Activated T-cell treated with anti-CD3 and anti-CD28 coated beads, Interleukin-2, amount 50 U/mL, for 24 hours (primary cell): ENCODE data around the gene ZNF521.
"Not testable (repeated sequence)": the region's sequence is repeated elsewhere in the genome, so short reads cannot be mapped to it uniquely, and the experiment has no call there.

Source experiments
- DNase-seq: peaks from one replicate; pipeline ENCODE4 v3.0.0-alpha.2; 2020
- H3K27ac Mint-ChIP-seq: 2 replicates; pipeline ENCODE4 v1.8.0; 2020; ENCODE audit warnings: mild to moderate bottlenecking, mixed read lengths
- H3K27me3 Mint-ChIP-seq: 2 replicates; pipeline ENCODE4 v1.8.0; 2020; ENCODE audit warnings: mixed read lengths
- H3K36me3 Mint-ChIP-seq: 2 replicates; pipeline ENCODE4 v1.8.0; 2020; ENCODE audit warnings: low read depth, mixed read lengths
- H3K4me1 Mint-ChIP-seq: 2 replicates; pipeline ENCODE4 v1.8.0; 2020; ENCODE audit warnings: low read depth, mixed read lengths
- H3K4me3 Mint-ChIP-seq: 2 replicates; pipeline ENCODE4 v1.8.0; 2020; ENCODE audit warnings: mild to moderate bottlenecking, moderate library complexity, mixed read lengths
- H3K9me3 Mint-ChIP-seq: 2 replicates; pipeline ENCODE4 v1.8.0; 2020; ENCODE audit warnings: mixed read lengths

ZNF521 gene

DNA sequence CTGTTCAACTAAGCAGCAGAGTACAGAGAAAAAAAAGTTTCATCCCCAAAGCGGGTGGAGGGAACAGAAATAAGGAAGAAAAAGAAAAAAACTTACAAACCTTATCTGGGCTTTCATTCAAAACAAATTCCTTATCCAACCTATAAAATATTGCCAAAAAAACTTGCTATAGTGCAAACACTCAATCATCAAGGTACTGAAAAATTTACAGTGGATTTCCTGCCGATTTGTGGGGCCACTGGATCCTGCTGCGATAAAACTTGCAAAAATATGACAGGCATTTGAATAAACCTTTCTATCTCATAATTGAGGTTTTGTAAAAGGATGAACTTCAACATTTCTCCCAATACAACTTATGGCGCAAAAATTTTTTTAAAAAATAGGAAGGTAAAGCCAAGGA lies 77.0 kb downstream of the ZNF521 start:
- Mint-ChIP-seq H3K4me3 (no peak overlapping the region), H3K9me3 (peaks cover 5% of the 10 kb centered on the region), H3K36me3 (no peaks in the 10 kb centered on the region), H3K4me1 (no peaks in the 10 kb centered on the region), H3K27ac (no peak overlapping the region), H3K27me3 (peaks cover 5% of the 10 kb centered on the region)
- no peak for DNase-seq

GRCh38 chr18:25266931-25267527 lies 84.9 kb downstream of the ZNF521 start:
- not testable (repeated sequence) for H3K4me1 Mint-ChIP-seq, H3K36me3 Mint-ChIP-seq, H3K4me3 Mint-ChIP-seq, H3K27me3 Mint-ChIP-seq, H3K27ac Mint-ChIP-seq, DNase-seq, H3K9me3 Mint-ChIP-seq

- no peaks in the 10 kb centered on the region for H3K36me3 Mint-ChIP-seq
- no peak overlapping the region for H3K27ac Mint-ChIP-seq
- no peaks in the 10 kb centered on the region for H3K9me3 Mint-ChIP-seq
- H3K27me3 Mint-ChIP-seq = peaks cover 4% of the 10 kb centered on the region
- no peak overlapping the region for H3K4me3 Mint-ChIP-seq
- no peak for DNase-seq
- H3K4me1 Mint-ChIP-seq = no peaks in the 10 kb centered on the region
These were observed 89.0 kb downstream of the ZNF521 start for GRCh38 chr18:25262920-25263319.

GRCh38 chr18:25261768-25262167 lies 90.2 kb downstream of the ZNF521 start:
- no peaks in the 10 kb centered on the region for H3K36me3 Mint-ChIP-seq
- DNase-seq = no peak
- peaks cover 4% of the 10 kb centered on the region for H3K27me3 Mint-ChIP-seq
- H3K4me1 Mint-ChIP-seq = peaks cover 3% of the 10 kb centered on the region
- no peak overlapping the region for H3K27ac Mint-ChIP-seq
- no peaks in the 10 kb centered on the region for H3K9me3 Mint-ChIP-seq
- no peak overlapping the region for H3K4me3 Mint-ChIP-seq

GRCh38 chr18:25256439-25256838 lies 95.5 kb downstream of the ZNF521 start:
- Mint-ChIP-seq H3K4me3 (no peak overlapping the region), H3K4me1 (peaks cover 6% of the 10 kb centered on the region), H3K36me3 (no peaks in the 10 kb centered on the region), H3K9me3 (no peaks in the 10 kb centered on the region), H3K27me3 (no peaks in the 10 kb centered on the region), H3K27ac (no peak overlapping the region)
- no peak for DNase-seq

GRCh38 chr18:25253779-25254178 lies 98.2 kb downstream of the ZNF521 start:
- Mint-ChIP-seq H3K27ac (no peak overlapping the region), H3K9me3 (no peaks in the 10 kb centered on the region), H3K36me3 (no peaks in the 10 kb centered on the region), H3K4me3 (no peak overlapping the region), H3K4me1 (peaks cover 6% of the 10 kb centered on the region), H3K27me3 (no peaks in the 10 kb centered on the region)
- no peak for DNase-seq

GRCh38 chr18:25253136-25253535 lies 98.8 kb downstream of the ZNF521 start:
- Mint-ChIP-seq H3K4me1 (peaks cover 6% of the 10 kb centered on the region), H3K9me3 (no peaks in the 10 kb centered on the region), H3K27me3 (no peaks in the 10 kb centered on the region), H3K4me3 (no peak overlapping the region), H3K27ac (no peak overlapping the region), H3K36me3 (no peaks in the 10 kb centered on the region)
- DNase-seq = no peak

DNA sequence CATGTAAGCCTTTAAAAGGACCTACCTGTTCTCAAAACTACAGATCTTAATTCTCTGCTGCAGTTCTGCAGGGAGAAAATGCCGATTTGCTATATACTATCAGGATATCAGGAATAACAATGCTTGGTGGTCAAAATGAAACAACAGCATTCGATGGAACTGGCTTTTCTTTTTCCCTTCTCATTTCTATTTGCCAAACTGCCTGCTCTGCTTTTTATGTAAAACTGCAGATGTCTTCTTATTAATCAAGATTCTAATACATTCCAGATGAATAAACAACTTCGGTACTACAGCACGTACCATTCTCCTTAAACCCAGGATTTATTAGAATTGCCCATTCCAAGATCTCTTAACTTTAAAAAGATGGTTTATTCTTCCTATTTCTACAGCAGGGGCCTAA lies 100.9 kb downstream of the ZNF521 start:
- no peak overlapping the region for H3K27ac Mint-ChIP-seq
- no peaks in the 10 kb centered on the region for H3K4me1 Mint-ChIP-seq
- no peaks in the 10 kb centered on the region for H3K9me3 Mint-ChIP-seq
- no peak for DNase-seq
- H3K4me3 Mint-ChIP-seq = no peak overlapping the region
- H3K36me3 Mint-ChIP-seq = no peaks in the 10 kb centered on the region
- no peaks in the 10 kb centered on the region for H3K27me3 Mint-ChIP-seq

DNA sequence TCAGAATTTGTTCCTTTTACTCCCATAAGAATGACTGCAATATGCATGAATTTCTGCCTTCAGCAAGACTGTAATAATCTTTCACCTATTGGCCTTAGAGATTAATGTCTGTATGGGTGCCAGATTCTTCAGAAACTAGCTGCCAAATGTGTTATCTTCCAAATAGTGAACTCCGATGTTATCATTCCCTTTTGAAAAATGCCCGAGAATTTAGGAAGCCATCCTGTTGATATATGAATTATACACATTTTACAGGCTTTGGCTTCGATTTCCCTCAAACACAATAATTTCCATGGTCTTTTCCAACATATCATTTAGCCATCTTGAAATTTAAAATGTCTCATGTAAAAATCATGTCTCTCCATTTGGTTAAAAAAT lies 101.5 kb downstream of the ZNF521 start:
- no peak overlapping the region for H3K4me3 Mint-ChIP-seq
- DNase-seq = no peak
- no peaks in the 10 kb centered on the region for H3K27me3 Mint-ChIP-seq
- H3K27ac Mint-ChIP-seq = no peak overlapping the region
- H3K9me3 Mint-ChIP-seq = no peaks in the 10 kb centered on the region
- no peaks in the 10 kb centered on the region for H3K36me3 Mint-ChIP-seq
- H3K4me1 Mint-ChIP-seq = no peaks in the 10 kb centered on the region

GRCh38 chr18:25248755-25249154 lies 103.2 kb downstream of the ZNF521 start:
- no peak overlapping the region for H3K27ac Mint-ChIP-seq
- H3K27me3 Mint-ChIP-seq = no peaks in the 10 kb centered on the region
- no peaks in the 10 kb centered on the region for H3K9me3 Mint-ChIP-seq
- H3K4me1 Mint-ChIP-seq = no peaks in the 10 kb centered on the region
- no peak overlapping the region for H3K4me3 Mint-ChIP-seq
- no peaks in the 10 kb centered on the region for H3K36me3 Mint-ChIP-seq
- DNase-seq = no peak

DNA sequence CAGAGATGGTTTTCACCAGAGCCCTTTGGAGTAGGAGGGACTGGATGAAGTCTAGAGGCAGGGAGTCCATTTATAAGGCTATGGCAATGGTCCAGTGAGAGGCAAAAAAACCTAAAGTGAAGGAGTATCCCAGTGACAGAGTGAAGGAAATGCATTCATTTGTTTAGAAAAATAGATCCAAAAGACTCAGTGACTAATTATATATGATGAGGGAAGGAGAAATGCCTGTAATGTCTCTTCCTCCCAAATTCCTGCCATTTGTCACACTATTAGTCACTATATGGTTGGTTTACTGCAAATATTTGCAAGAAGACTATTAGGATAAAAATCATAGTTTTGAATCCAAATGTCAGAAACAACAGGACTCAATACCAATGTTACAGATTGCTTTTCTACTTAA lies 104.2 kb downstream of the ZNF521 start:
- Mint-ChIP-seq H3K4me3 (no peak overlapping the region), H3K27me3 (no peaks in the 10 kb centered on the region), H3K36me3 (no peaks in the 10 kb centered on the region), H3K9me3 (no peaks in the 10 kb centered on the region), H3K4me1 (no peaks in the 10 kb centered on the region), H3K27ac (no peak overlapping the region)
- DNase-seq = no peak

DNA sequence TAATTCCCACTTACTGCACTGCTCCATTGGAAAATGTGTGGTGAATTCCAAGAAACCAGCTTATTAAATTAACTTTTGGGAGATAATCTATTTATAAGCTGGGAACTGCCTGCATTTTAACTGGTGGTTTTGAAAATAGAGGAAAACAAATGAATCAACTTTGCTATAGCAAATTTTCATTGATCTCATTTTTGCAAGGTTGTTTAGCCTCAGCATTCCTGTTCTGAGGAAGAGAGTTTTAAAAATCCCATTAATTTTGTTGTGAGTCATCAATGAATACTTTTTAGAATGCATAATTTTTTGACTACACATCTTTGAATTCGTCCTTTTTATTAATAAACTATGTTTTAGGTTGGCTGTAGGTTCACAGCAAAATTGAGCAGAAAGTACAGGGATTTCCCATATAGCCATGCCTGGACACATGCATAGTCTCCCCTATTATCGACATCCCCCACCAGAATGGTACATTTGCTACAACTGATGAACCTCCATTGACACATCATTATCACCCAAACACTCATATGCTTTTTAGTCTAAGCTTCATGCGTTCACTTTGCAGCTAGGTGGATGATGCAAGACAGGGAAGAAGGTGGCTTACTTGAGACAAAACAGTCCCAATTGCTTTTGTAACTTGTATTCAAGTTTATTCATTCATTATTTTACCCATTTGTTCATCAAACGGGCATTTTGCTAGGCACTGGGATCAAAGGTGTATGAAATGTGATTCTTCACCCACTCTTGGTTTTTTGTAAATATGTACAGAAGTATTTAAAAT lies 106.9 kb downstream of the ZNF521 start:
- H3K9me3 Mint-ChIP-seq = no peaks in the 10 kb centered on the region
- no peak overlapping the region for H3K27ac Mint-ChIP-seq
- no peak overlapping the region for H3K4me3 Mint-ChIP-seq
- no peaks in the 10 kb centered on the region for H3K36me3 Mint-ChIP-seq
- DNase-seq = no peak
- H3K27me3 Mint-ChIP-seq = no peaks in the 10 kb centered on the region
- H3K4me1 Mint-ChIP-seq = no peaks in the 10 kb centered on the region

- H3K27me3 Mint-ChIP-seq = no peaks in the 10 kb centered on the region
These were observed 107.8 kb downstream of the ZNF521 start for GRCh38 chr18:25244170-25244569.

GRCh38 chr18:25243754-25244153 lies 108.2 kb downstream of the ZNF521 start:
- H3K27ac Mint-ChIP-seq = no peak overlapping the region

More at GRCh38 chr18:25244170-25244569, 107.8 kb downstream of the ZNF521 start:
- no peaks in the 10 kb centered on the region for H3K4me1 Mint-ChIP-seq
- H3K9me3 Mint-ChIP-seq = no peaks in the 10 kb centered on the region
- no peak overlapping the region for H3K27ac Mint-ChIP-seq
- no peak overlapping the region for H3K4me3 Mint-ChIP-seq
- DNase-seq = no peak
- no peaks in the 10 kb centered on the region for H3K36me3 Mint-ChIP-seq

GRCh38 chr18:25243257-25243656 lies 108.7 kb downstream of the ZNF521 start:
- Mint-ChIP-seq H3K27ac (no peak overlapping the region), H3K4me1 (no peaks in the 10 kb centered on the region), H3K27me3 (no peaks in the 10 kb centered on the region), H3K4me3 (no peak overlapping the region), H3K9me3 (no peaks in the 10 kb centered on the region), H3K36me3 (no peaks in the 10 kb centered on the region)
- no peak for DNase-seq

More at GRCh38 chr18:25243754-25244153, 108.2 kb downstream of the ZNF521 start:
- no peak overlapping the region for H3K4me3 Mint-ChIP-seq
- H3K9me3 Mint-ChIP-seq = no peaks in the 10 kb centered on the region
- no peak for DNase-seq
- no peaks in the 10 kb centered on the region for H3K36me3 Mint-ChIP-seq
- no peaks in the 10 kb centered on the region for H3K4me1 Mint-ChIP-seq
- H3K27me3 Mint-ChIP-seq = no peaks in the 10 kb centered on the region
